OCI-LY1 (cell line): ENCODE measurements around the gene CILP.

ENCODE experiments used
- CTCF ChIP-seq: fragments of 200-600 bp; sonication (generic), shearing (Covaris generic); IDR thresholded peaks from 2 replicates; pipeline ENCODE4 v1.5.1; 2017; ENCODE audit warnings: mild to moderate bottlenecking, antibody characterized with exemption, low read length, moderate library complexity, mixed read lengths
- EZH2 ChIP-seq: fragments of 200-600 bp; sonication (generic), shearing (Covaris generic); IDR thresholded peaks from 2 replicates; pipeline ENCODE4 v1.8.0; 2017; ENCODE audit warnings: borderline replicate concordance, mixed run types, mild to moderate bottlenecking, antibody characterized with exemption, low read length, moderate library complexity, mixed read lengths

- TF ChIP-seq CTCF: no peak
- no peak for TF ChIP-seq EZH2
These were observed 35.2 kb downstream of the CILP start for GRCh38 chr15:65176056-65176455.
